Smooth muscle cell (in vitro differentiated cells): ENCODE measurements around the gene ADO. TPM values are rescaled to one million over a fixed set of nuclear protein-coding genes. Genes with fewer than 3 reads are reported as not detected.

Source experiments
- DNase-seq: peaks from one replicate; lab custom pipeline; 2025; ENCODE audit not compliant: unreplicated experiment; lab: John Stamatoyannopoulos, UW
- H2AFZ ChIP-seq: fragments of 200-600 bp; sonication (generic); 2 replicates; pipeline ENCODE4 v1.6.0; 2016; ENCODE audit warnings: antibody characterized with exemption, low read depth, mild to moderate bottlenecking
- H3F3A ChIP-seq: fragments of 200-600 bp; sonication (generic); 2 replicates; pipeline ENCODE4 v1.6.0; 2017; ENCODE audit warnings: antibody characterized with exemption, low read depth
- H3K27ac ChIP-seq: fragments of 200-600 bp; sonication (generic); 2 replicates; pipeline ENCODE4 v1.5.1; 2016; ENCODE audit warnings: low read depth, mild to moderate bottlenecking
- H3K27me3 ChIP-seq: fragments of 200-600 bp; sonication (generic); 2 replicates; pipeline ENCODE4 v1.6.1; 2016; ENCODE audit warnings: low read depth, mild to moderate bottlenecking
- H3K36me3 ChIP-seq: fragments of 200-600 bp; sonication (generic); 2 replicates; pipeline ENCODE4 v1.5.1; 2016; ENCODE audit warnings: low read depth
- H3K4me1 ChIP-seq: fragments of 200-600 bp; sonication (generic); 2 replicates; pipeline ENCODE4 v1.5.1; 2016; ENCODE audit warnings: low read depth
- H3K4me2 ChIP-seq: fragments of 200-600 bp; sonication (generic); 2 replicates; pipeline ENCODE4 v1.6.0; 2016; ENCODE audit warnings: mild to moderate bottlenecking
- H3K4me3 ChIP-seq: fragments of 200-600 bp; sonication (generic); 2 replicates; pipeline ENCODE4 v1.5.1; 2016; ENCODE audit warnings: mild to moderate bottlenecking
- H3K79me2 ChIP-seq: fragments of 200-600 bp; sonication (generic); 2 replicates; pipeline ENCODE4 v1.6.0; 2016; ENCODE audit warnings: low read depth, mild to moderate bottlenecking
- H3K9ac ChIP-seq: fragments of 200-600 bp; sonication (generic); 2 replicates; pipeline ENCODE4 v1.6.0; 2016; ENCODE audit warnings: low read depth
- H3K9me3 ChIP-seq: fragments of 200-600 bp; sonication (generic); replicated peaks from 2 replicates; pipeline ENCODE4 v1.5.1; 2016; ENCODE audit warnings: low read depth
- H4K20me1 ChIP-seq: fragments of 200-600 bp; sonication (generic); 2 replicates; pipeline ENCODE4 v1.6.0; 2016; ENCODE audit warnings: low read depth
- CTCF ChIP-seq: fragments of 200-600 bp; sonication (generic); IDR thresholded peaks from 2 replicates; pipeline ENCODE4 v1.5.1; 2017; ENCODE audit warnings: borderline replicate concordance, mild to moderate bottlenecking, antibody characterized with exemption; ENCODE audit not compliant: insufficient read depth, poor library complexity, severe bottlenecking
- WGBS: methylation state at CpG from one replicate; pipeline ENCODE4 v1.1.7; 2016; ENCODE audit warnings: low lambda C conversion rate; 5-methylcytosine and 5-hydroxymethylcytosine counted together
- polyA plus RNA-seq: library from polyadenylated mRNA; unstranded; fragments of >200 nt; fragmentation: Nextera tagmentation; extraction: Ambion mirVana; gene quantifications from 2 replicates; pipeline ENCODE4 v1.2.1, GENCODE V29; 2016
- total RNA-seq: library from RNA; depleted of rRNA; stranded (reverse); fragments of >200 nt; gene quantifications from 2 replicates; pipeline ENCODE4 v1.2.3, GENCODE V29; 2014

Gene ADO
- total and polyA plus RNA-seq, 2 experiments from 2014 or later = 11.9 to 32.4 TPM

GRCh38 chr10:62814756-62815380, 10.3 kb downstream of the ADO start:
- Histone ChIP-seq H3K4me1 (peaks cover 6% of the 10 kb centered on the region), H3K27me3 (no peaks in the 10 kb centered on the region), H3K9me3 (no peaks in the 10 kb centered on the region), H3K79me2 (peaks cover 35% of the 10 kb centered on the region), H3K27ac (peak overlapping the region; percentile 79), H2AFZ (no peak overlapping the region), H3K4me2 (peak overlapping the region; percentile 87), H3K9ac (peak overlapping the region; percentile 76), H3F3A (peaks cover 19% of the 10 kb centered on the region), H3K36me3 (no peaks in the 10 kb centered on the region), H4K20me1 (peaks cover 63% of the 10 kb centered on the region), H3K4me3 (peak overlapping the region; percentile 68)
- 4% methylated on average over 50 of the region's 54 CpGs for WGBS
- TF ChIP-seq CTCF = no peak
- DNase-seq = no peak

DNA sequence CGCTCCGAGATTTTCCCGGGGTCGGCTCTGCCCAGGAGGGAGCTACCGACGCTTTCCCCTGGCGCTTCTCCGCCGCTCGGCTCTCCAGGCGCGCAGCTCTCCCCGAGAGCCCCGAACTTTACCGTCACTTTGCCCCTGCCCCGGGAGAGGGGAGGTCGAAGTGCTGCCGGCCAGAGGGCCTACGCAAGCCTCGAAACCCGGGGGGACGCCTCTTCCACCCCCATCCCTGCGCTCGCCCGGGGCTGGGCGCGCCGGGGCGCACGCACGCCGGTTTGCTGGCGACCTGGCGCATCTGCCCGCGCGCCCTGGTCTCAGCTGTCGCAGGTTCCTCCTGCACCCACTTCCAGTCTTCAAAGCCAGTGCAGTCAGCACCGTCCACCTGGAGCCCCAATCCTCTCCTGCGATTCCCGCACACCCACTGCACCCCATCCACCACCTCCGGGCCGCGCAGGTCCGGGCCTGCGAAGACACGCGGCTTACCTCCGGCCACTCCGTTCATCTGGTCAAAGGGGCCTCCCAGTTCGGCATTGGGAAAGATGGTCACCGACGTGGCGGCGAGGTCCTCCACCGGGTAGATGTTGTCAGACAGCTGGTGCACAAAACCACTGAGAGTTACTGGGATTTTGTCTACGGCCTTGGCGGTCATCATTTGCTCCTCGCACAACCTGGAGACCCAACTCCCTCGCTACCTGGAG, 11.0 kb downstream of the ADO start:
- H4K20me1 ChIP-seq = peaks cover 56% of the 10 kb centered on the region
- no peak for DNase-seq
- H3K27ac ChIP-seq = peak overlapping the region; percentile 79
- peak overlapping the region; percentile 87 for H3K4me2 ChIP-seq
- no peaks in the 10 kb centered on the region for H3K36me3 ChIP-seq
- peak overlapping the region; percentile 68 for H3K4me3 ChIP-seq
- no peaks in the 10 kb centered on the region for H3K27me3 ChIP-seq
- H3K9ac ChIP-seq = peak overlapping the region; percentile 76
- no peak for TF ChIP-seq CTCF
- H3K9me3 ChIP-seq = no peaks in the 10 kb centered on the region
- 2% methylated on average over 59 of the region's 60 CpGs for WGBS
- H2AFZ ChIP-seq = no peak overlapping the region
- H3K4me1 ChIP-seq = peaks cover 6% of the 10 kb centered on the region
- peaks cover 35% of the 10 kb centered on the region for H3K79me2 ChIP-seq
- peaks cover 19% of the 10 kb centered on the region for H3F3A ChIP-seq

- H3K27me3 ChIP-seq = peaks cover 2% of the 10 kb centered on the region
- H3K9me3 ChIP-seq = no peaks in the 10 kb centered on the region
- H3K36me3 ChIP-seq = no peaks in the 10 kb centered on the region
- H3K9ac ChIP-seq = peak overlapping the region; percentile 76
- peak overlapping the region; percentile 68 for H3K4me3 ChIP-seq
- no peak overlapping the region for H2AFZ ChIP-seq
- peak overlapping the region; percentile 87 for H3K4me2 ChIP-seq
- DNase-seq = no peak
- peaks cover 51% of the 10 kb centered on the region for H4K20me1 ChIP-seq
- H3K27ac ChIP-seq = peak overlapping the region; percentile 79
- 9% methylated on average over 2 of the region's 2 CpGs for WGBS
- no peak for TF ChIP-seq CTCF
- H3K79me2 ChIP-seq = peaks cover 35% of the 10 kb centered on the region
- H3K4me1 ChIP-seq = peaks cover 6% of the 10 kb centered on the region
- peaks cover 16% of the 10 kb centered on the region for H3F3A ChIP-seq
Measured at GRCh38 chr10:62816076-62816330, 11.5 kb downstream of the ADO start.
